ENCODE measurements around the gene KRT79.

Gene KRT79

DNA sequence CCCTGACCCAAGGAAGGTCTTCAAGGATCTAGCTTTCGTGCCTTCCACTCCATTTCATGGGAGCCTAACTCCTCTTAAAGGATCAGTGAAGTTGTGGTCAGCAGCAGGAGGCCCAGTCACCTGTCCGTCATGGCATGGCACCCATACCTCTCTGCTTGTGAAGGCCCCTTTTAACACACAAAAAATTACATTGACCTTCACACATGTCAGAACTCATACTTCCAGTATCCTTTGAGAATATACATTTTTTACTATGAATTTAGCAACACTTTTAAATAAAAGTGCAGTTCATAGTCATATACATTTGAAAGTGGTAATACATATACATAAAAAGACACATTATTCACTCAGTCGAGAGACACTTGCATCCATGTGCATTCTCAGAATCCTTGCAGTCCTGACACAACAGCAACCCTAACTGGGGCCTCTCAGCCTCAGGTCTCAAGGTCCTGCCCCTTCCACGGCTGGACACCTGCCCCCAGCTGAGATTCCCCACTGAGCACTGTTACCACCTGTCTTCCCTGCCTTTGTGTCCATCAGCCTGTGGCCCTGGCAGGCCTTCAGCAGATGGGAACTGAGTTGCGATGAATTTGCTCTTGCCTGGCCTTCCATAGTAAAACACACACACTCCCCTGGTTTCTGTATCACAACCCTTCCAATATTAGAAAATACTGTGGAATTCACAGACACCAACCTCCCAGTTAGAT is 34.5 kb downstream of the KRT79 start:
- Mint-ChIP-seq H3K4me3 (no peak overlapping the region), H3K27me3 (ENCODE audit: low read depth) (peaks cover 16% of the 10 kb centered on the region), H3K36me3 (ENCODE audit: low read depth) (no peaks in the 10 kb centered on the region), H3K4me1 (peaks cover 13% of the 10 kb centered on the region), H3K9me3 (no peaks in the 10 kb centered on the region), H3K27ac (no peak overlapping the region)
- TF ChIP-seq CTCF (IDR thresholded peaks at IDR 0.05; ENCODE audit: unreplicated experiment in 3 of 3) = no peak

GRCh38 chr12:52798671-52799504 is 35.2 kb downstream of the KRT79 start:
- H3K27me3 Mint-ChIP-seq (ENCODE audit: low read depth) = peaks cover 14% of the 10 kb centered on the region
- H3K4me1 Mint-ChIP-seq = peaks cover 8% of the 10 kb centered on the region
- no peak overlapping the region for H3K4me3 Mint-ChIP-seq
- no peaks in the 10 kb centered on the region for H3K36me3 Mint-ChIP-seq (ENCODE audit: low read depth)
- no peak for TF ChIP-seq CTCF (IDR thresholded peaks at IDR 0.05; ENCODE audit: unreplicated experiment in 3 of 3)
- no peak overlapping the region for H3K27ac Mint-ChIP-seq
- no peaks in the 10 kb centered on the region for H3K9me3 Mint-ChIP-seq

- Mint-ChIP-seq H3K27me3 (ENCODE audit: low read depth) (peaks cover 14% of the 10 kb centered on the region), H3K4me1 (peaks cover 3% of the 10 kb centered on the region), H3K9me3 (no peaks in the 10 kb centered on the region), H3K36me3 (ENCODE audit: low read depth) (no peaks in the 10 kb centered on the region), H3K27ac (no peak overlapping the region), H3K4me3 (no peak overlapping the region)
- TF ChIP-seq CTCF (IDR thresholded peaks at IDR 0.05; ENCODE audit: unreplicated experiment in 3 of 3) = no peak
Observed at GRCh38 chr12:52798003-52798670, 36.0 kb downstream of the KRT79 start.

- Mint-ChIP-seq H3K27ac (no peak overlapping the region), H3K27me3 (ENCODE audit: low read depth) (peaks cover 15% of the 10 kb centered on the region), H3K9me3 (no peaks in the 10 kb centered on the region), H3K36me3 (ENCODE audit: low read depth) (no peaks in the 10 kb centered on the region), H3K4me3 (no peak overlapping the region), H3K4me1 (no peaks in the 10 kb centered on the region)
- TF ChIP-seq CTCF (IDR thresholded peaks at IDR 0.05; ENCODE audit: unreplicated experiment in 3 of 3) = no peak
Observed at GRCh38 chr12:52797529-52797894, 36.6 kb downstream of the KRT79 start.

DNA sequence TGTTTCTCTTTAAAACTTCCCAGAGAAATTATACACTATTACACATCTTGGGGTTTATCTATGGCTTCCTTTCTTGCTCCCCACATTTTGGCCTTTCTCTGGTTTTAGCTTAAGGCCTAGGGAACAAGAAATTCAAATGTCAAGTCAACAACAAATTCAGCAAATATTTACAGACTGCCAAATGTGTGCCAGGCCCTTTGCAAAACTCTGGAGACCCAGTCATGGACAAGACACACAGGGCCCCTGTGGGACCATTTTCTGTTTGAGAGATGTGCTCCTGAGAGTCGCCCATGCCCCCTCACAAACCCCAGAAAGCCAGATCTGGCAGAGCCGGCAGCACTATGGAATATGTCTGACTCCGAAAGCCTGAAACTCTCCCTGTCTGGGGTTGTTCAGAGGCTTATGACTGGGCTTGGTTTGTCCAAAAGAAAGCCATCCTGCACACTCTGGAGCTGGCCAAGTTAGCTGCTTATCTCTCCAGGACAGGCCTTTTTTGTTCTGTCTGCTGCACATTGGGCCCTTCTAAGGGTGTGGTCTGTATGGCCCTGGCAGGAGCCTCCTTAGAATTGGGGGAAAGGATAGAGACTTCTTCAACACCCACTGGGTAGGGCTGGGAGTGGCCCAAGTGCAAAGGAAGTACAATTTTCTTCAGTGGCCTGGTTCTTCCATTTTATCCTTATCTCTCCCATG is 37.1 kb downstream of the KRT79 start:
- H3K27me3 Mint-ChIP-seq (ENCODE audit: low read depth) = peaks cover 15% of the 10 kb centered on the region
- H3K27ac Mint-ChIP-seq = no peak overlapping the region
- no peak for TF ChIP-seq CTCF (IDR thresholded peaks at IDR 0.05; ENCODE audit: unreplicated experiment in 3 of 3)
- H3K36me3 Mint-ChIP-seq (ENCODE audit: low read depth) = no peaks in the 10 kb centered on the region
- no peaks in the 10 kb centered on the region for H3K9me3 Mint-ChIP-seq
- H3K4me3 Mint-ChIP-seq = no peak overlapping the region
- H3K4me1 Mint-ChIP-seq = no peaks in the 10 kb centered on the region

Measured in nephron (organoid).